CD4-positive, alpha-beta T cell treated with Interleukin-4 for 4 hours (primary cell): Measurements from ENCODE around the gene TSACC.
"Not testable (repeated sequence)": the region's sequence is repeated elsewhere in the genome, so short reads cannot be mapped to it uniquely, and the experiment has no call there.

Experiments
- DNase-seq: peaks from one replicate; pipeline ENCODE4 v3.0.0-alpha.2; 2020

The TSACC gene

GRCh38 chr1:156347331-156347730, 9.0 kb downstream of the TSACC start:
- no peak for DNase-seq

GRCh38 chr1:156352481-156352880, 14.2 kb downstream of the TSACC start:
- DNase-seq = not testable (repeated sequence)

GRCh38 chr1:156356262-156356874, 18.0 kb downstream of the TSACC start:
- DNase-seq = no peak

GRCh38 chr1:156356875-156357534, 18.7 kb downstream of the TSACC start:
- peak; percentile 67 for DNase-seq

- DNase-seq = no peak
These were observed 19.7 kb downstream of the TSACC start for GRCh38 chr1:156357977-156358376.

GRCh38 chr1:156358641-156359040, 20.3 kb downstream of the TSACC start:
- no peak for DNase-seq

- DNase-seq = no peak
These were observed 20.9 kb downstream of the TSACC start for GRCh38 chr1:156359249-156359648.

- DNase-seq = no peak
These were observed 21.6 kb downstream of the TSACC start for GRCh38 chr1:156359973-156360372.

- no peak for DNase-seq
These were observed 22.2 kb downstream of the TSACC start for GRCh38 chr1:156360534-156360933.

- no peak for DNase-seq
These were observed 27.4 kb downstream of the TSACC start for GRCh38 chr1:156365754-156366153.

GRCh38 chr1:156366378-156367166, 28.2 kb downstream of the TSACC start:
- DNase-seq = no peak

- no peak for DNase-seq
These were observed 29.2 kb downstream of the TSACC start for GRCh38 chr1:156367383-156368156.

- no peak for DNase-seq
These were observed 29.9 kb downstream of the TSACC start for GRCh38 chr1:156368157-156368658.

- DNase-seq = no peak
These were observed 30.8 kb downstream of the TSACC start, which contains the start of gene RHBG for GRCh38 chr1:156368889-156369684. TSS of gene RHBG (plus strand) at chr1:156369211. CDS start at chr1:156369250, 39 bp downstream.

GRCh38 chr1:156369685-156370286, 31.5 kb downstream of the TSACC start:
- DNase-seq = not testable (repeated sequence)

- DNase-seq = no peak
These were observed 33.4 kb downstream of the TSACC start for GRCh38 chr1:156371553-156372264.

GRCh38 chr1:156372265-156372586, 33.9 kb downstream of the TSACC start:
- DNase-seq = no peak

GRCh38 chr1:156372876-156373275, 34.5 kb downstream of the TSACC start:
- no peak for DNase-seq

GRCh38 chr1:156373546-156373945, 35.2 kb downstream of the TSACC start:
- no peak for DNase-seq

GRCh38 chr1:156376146-156376545, 37.8 kb downstream of the TSACC start:
- no peak for DNase-seq
